Left lung (tissue), 10 donors: ENCODE data around the gene SYDE2. TPM values are rescaled to one million over a fixed set of nuclear protein-coding genes. Genes with fewer than 3 reads are reported as not detected.

Experiments used
- ATAC-seq: fragments of 200-7000 bp; cut with Tn5 transposase; one replicate; pipeline ENCODE4 v1.9.1; 2020; ENCODE audit warnings: moderate library complexity
- DNase-seq, 4 donors: peaks; one replicate each; pipeline ENCODE4 v3.0.0-alpha.2; 2013 to 2020
- H3K27ac ChIP-seq, 2 donors: fragments of 200-600 bp; sonication (generic) in 1 of 2; one replicate each; pipeline versions ENCODE4 v1.5.0 to v1.8.0; 2020 to 2021
- H3K27me3 ChIP-seq, 2 donors: fragments of 200-600 bp; sonication (generic) in 1 of 2; one replicate each; pipeline versions ENCODE4 v1.5.0 to v1.8.0; 2020 to 2021
- H3K36me3 ChIP-seq, 2 donors: fragments of 200-600 bp; sonication (generic) in 1 of 2; one replicate each; pipeline versions ENCODE4 v1.5.0 to v1.8.0; 2020 to 2021
- H3K4me1 ChIP-seq, 2 donors: fragments of 200-600 bp; one replicate each; pipeline ENCODE4 v1.8.0; 2021
- H3K4me3 ChIP-seq, 2 donors: fragments of 200-600 bp; sonication (generic) in 1 of 2; one replicate each; pipeline versions ENCODE4 v1.5.0 to v1.8.0; 2020 to 2021; ENCODE audit warnings: mild to moderate bottlenecking in 1 of 2
- H3K9me3 ChIP-seq, 2 donors: fragments of 200-600 bp; sonication (generic) in 1 of 2; one replicate each; pipeline versions ENCODE4 v1.5.0 to v1.8.0; 2020 to 2021
- intact Hi-C, 2 donors: fragments of 100-400 bp; cut with DNase I; formaldehyde crosslinking; loops; one replicate each; pipeline versions ENCODE4 v1.11.2 to v1.14.2; 2022
- polyA plus RNA-seq, 6 donors: library from polyadenylated mRNA; unstranded; fragments of 120-200 nt; gene quantifications; one replicate each; pipeline ENCODE4 v1.2.1, GENCODE V29; 2013; ENCODE audit not compliant: insufficient read length in 6 of 6
- total RNA-seq, 2 donors: library from RNA; stranded (reverse); fragmentation: NEBNext Ultra II Directional; extraction: Animal tissue kit (Norgen Biotek cat#: 25700); gene quantifications; one replicate each; pipeline ENCODE4 v1.2.1, GENCODE V29; 2021
- TF ChIP-seq, protein P1 (sequence below), 2 donors: fragments of 200-600 bp; sonication (generic) in 1 of 2; IDR thresholded peaks; one replicate each; pipeline versions ENCODE4 v1.5.0 to v1.8.0; 2021; ENCODE audit warnings: antibody characterized with exemption in 2 of 2
- donor health status: DM: no; HTN: yes; CAD: no.
- donor health status: DM: no; HTN: no; CAD: no.

The SYDE2 gene
- total and polyA plus RNA-seq, 8 donors: 11.1 to 18.2 (median 14.2) TPM

DNA sequence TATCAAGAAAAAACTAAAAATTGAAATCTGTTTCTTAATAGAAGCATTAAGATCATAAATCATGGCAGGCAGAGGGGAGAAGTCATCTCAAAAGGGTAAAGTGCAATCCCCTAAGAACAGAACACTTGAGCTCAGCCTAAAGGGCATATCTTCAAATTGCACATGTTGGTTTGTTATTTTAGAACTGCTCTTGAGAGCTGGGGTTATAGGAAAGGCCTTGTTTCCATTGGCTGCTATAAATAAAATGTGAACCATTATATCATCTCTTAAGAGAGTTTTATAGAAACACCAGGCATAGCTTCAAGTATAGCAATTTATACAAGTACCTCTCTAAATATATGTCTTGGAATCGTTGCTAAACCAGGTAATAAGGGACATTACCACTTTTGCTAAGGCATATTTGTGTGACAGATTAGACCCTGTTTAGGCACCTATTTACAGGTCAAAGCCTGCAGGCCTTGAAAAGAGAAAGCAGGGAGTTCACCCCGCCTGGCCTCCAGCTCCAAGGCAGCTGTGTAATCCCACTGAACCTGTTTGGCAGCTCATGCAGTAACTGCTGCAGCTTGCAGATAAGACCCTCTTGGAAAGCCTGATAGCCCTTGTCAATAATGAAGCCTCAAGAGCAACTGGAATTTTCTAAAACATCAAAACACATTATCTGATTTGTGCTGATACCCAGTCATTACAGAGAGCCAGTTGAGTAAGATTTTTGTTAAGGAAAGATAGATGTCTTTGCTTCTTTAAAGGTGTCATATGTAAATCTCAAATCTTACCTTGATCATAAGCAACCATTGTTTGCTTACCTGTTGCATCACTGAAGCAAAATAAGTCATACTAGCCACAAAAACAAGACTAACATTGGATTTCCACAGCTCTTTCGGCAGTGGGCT is 24.2 kb upstream of the SYDE2 start:
- Histone ChIP-seq H3K9me3 (no peaks in the 10 kb centered on the region), H3K27ac (peak overlapping the region in 1 of 2 donors; percentile 60), H3K4me3 (no peak overlapping the region), H3K4me1 (peaks cover 10 to 11% of the 10 kb centered on the region in 2 donors), H3K27me3 (no peaks in the 10 kb centered on the region), H3K36me3 (no peaks in the 10 kb centered on the region)
- ATAC-seq (peak; percentile 89), DNase-seq (peak in 2 of 4 donors; percentile 65 to 86)
- TF ChIP-seq, protein P1, sequence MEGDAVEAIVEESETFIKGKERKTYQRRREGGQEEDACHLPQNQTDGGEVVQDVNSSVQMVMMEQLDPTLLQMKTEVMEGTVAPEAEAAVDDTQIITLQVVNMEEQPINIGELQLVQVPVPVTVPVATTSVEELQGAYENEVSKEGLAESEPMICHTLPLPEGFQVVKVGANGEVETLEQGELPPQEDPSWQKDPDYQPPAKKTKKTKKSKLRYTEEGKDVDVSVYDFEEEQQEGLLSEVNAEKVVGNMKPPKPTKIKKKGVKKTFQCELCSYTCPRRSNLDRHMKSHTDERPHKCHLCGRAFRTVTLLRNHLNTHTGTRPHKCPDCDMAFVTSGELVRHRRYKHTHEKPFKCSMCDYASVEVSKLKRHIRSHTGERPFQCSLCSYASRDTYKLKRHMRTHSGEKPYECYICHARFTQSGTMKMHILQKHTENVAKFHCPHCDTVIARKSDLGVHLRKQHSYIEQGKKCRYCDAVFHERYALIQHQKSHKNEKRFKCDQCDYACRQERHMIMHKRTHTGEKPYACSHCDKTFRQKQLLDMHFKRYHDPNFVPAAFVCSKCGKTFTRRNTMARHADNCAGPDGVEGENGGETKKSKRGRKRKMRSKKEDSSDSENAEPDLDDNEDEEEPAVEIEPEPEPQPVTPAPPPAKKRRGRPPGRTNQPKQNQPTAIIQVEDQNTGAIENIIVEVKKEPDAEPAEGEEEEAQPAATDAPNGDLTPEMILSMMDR (IDR thresholded peaks at IDR 0.05): no peak
- intact Hi-C loops: no loop called here

DNA sequence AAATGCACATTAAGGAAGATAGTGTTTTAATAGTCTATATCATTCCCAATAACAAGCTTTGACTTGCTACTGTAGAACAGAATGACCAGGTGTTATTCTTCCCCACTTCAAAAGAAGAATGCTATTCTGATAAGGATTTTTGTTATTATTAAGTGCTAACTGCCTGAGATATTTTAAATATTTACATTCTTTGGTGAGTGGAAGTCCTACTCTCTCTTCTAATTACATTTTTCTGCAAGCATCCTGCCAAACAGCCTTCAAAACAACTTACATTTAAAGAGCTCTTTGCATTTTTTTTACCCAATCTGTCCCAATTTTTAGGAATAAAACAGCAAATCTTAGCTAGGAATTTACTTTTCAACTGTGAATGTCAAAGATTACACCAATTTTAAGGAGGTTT is 23.5 kb upstream of the SYDE2 start:
- Histone ChIP-seq H3K27me3 (no peaks in the 10 kb centered on the region), H3K4me3 (no peak overlapping the region), H3K27ac (peak overlapping the region in 1 of 2 donors; percentile 60), H3K4me1 (peaks cover 10 to 11% of the 10 kb centered on the region in 2 donors), H3K9me3 (no peaks in the 10 kb centered on the region), H3K36me3 (no peaks in the 10 kb centered on the region)
- DNase-seq (peak in 1 of 4 donors; percentile 69), ATAC-seq (peak; percentile 28)
- TF ChIP-seq, protein P1 (IDR thresholded peaks at IDR 0.05): no peak
- intact Hi-C loops: no loop called here

DNA sequence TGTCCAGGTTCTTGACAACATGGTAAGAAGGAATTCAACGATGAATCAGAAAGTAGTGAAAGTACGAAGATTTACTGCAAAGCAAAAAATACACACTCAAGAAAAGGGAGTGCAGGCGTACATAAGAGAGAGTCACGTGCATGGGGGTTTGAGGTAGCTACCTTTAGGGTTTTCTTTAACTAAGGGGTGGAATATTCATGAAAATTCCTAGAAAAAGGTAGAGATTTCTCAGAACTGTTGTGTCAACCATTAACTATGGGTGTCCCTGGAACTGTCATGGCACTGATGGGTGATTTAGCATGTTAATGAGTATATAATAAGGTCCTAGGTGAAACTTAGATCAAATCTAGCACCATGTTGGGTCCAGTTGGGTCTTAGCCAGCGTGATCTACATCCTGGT is 22.5 kb upstream of the SYDE2 start:
- intact Hi-C loops: no loop called here
- Histone ChIP-seq H3K4me3 (no peak overlapping the region), H3K4me1 (peaks cover 10 to 11% of the 10 kb centered on the region in 2 donors), H3K36me3 (no peaks in the 10 kb centered on the region), H3K9me3 (no peaks in the 10 kb centered on the region), H3K27me3 (no peaks in the 10 kb centered on the region), H3K27ac (no peak overlapping the region)
- ATAC-seq (no peak), DNase-seq (no peak)
- TF ChIP-seq, protein P1 (IDR thresholded peaks at IDR 0.05): no peak

DNA sequence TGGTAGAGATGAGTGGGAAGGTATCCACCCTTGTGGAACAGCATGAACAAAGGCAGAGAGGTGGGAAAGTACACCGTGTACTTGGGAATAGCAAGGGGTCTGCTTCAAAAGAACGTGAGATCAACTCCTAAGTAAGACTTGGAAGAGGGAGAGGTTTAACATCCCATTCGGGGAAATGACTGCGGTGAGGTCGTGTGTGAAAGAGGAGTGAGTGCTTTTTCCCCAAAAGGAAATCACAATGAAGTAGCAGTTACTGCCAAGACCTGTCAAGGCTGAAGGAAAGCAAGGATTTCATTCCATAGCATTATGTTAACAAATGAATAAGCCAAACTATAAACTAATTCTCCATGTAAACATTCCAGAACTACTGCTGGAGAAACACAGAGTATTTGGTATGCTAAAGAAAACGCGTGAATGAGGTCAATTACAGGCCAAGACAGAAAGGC is 20.0 kb upstream of the SYDE2 start:
- no peak for ATAC-seq
- peaks cover 10 to 11% of the 10 kb centered on the region in 2 donors for H3K4me1 ChIP-seq
- H3K4me3 ChIP-seq: no peak overlapping the region
- no peak for DNase-seq
- intact Hi-C loops: no loop called here
- no peaks in the 10 kb centered on the region for H3K27me3 ChIP-seq
- H3K27ac ChIP-seq: no peak overlapping the region
- no peaks in the 10 kb centered on the region for H3K36me3 ChIP-seq
- TF ChIP-seq, protein P1 (IDR thresholded peaks at IDR 0.05): no peak
- H3K9me3 ChIP-seq: no peaks in the 10 kb centered on the region

DNA sequence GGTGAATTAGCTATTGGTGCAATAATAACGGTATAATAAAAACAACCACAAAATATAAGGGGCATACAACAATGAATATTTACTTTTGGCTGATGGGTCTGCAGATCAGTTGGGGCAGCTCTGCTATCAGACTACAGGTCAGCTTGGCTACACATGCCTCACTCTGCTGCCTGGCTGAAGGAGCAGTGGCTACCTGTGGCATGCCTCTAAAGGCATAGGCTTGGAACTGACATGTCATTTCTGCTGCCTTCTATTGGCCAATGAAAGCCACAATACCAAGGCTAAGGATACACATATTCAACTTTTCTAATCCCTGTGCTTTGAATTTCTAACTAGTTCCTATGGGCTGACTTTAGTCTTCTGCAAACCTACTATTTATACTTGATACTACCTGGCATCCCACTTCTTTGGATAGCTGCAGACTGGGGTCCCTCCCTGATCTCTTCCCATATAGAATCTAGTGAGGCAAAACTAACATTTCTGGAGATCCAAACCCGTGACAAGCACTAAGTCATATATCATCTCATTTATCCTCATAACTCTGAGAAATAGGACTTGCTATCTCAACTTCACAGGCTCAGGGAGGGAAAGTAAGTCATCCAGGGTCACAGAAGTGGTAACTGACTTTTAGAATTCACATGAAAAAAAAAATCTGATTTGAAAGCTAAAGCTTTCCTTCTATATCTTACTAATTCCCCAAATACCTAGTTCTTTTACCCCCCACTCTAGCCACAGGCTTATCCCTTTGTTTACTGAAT is 19.2 kb upstream of the SYDE2 start:
- TF ChIP-seq, protein P1 (IDR thresholded peaks at IDR 0.05): no peak
- H3K4me3 ChIP-seq: no peak overlapping the region
- H3K27ac ChIP-seq: no peak overlapping the region
- H3K27me3 ChIP-seq: no peaks in the 10 kb centered on the region
- DNase-seq: no peak
- peaks cover 8 to 9% of the 10 kb centered on the region in 2 donors for H3K4me1 ChIP-seq
- ATAC-seq: no peak
- no peaks in the 10 kb centered on the region for H3K9me3 ChIP-seq
- intact Hi-C loops: no loop called here
- no peaks in the 10 kb centered on the region for H3K36me3 ChIP-seq
